GM23248 (cell line): ENCODE data around the gene ARGLU1.

Source experiments
- EZH2 ChIP-seq: fragments of 200-600 bp; sonication (generic); IDR thresholded peaks from 2 replicates; pipeline ENCODE4 v1.6.1; 2018; ENCODE audit warnings: antibody characterized with exemption, mild to moderate bottlenecking; ENCODE audit not compliant: insufficient read depth, poor library complexity, severe bottlenecking
- EZH2phosphoT487 ChIP-seq: fragments of 200-600 bp; sonication (generic); IDR thresholded peaks from 2 replicates; pipeline ENCODE4 v1.6.1; 2018; ENCODE audit warnings: antibody characterized with exemption, moderate library complexity, mild to moderate bottlenecking, low read depth; ENCODE audit not compliant: insufficient read depth

GRCh38 chr13:106612688-106613087, 44.8 kb upstream of the ARGLU1 start:
- TF ChIP-seq EZH2phosphoT487 (no peak), EZH2 (no peak)
